Measurements from ENCODE around the gene POLR3K.
"Not testable (repeated sequence)": the region's sequence is repeated elsewhere in the genome, so short reads cannot be mapped to it uniquely, and the experiment has no call there.

The POLR3K gene

DNA sequence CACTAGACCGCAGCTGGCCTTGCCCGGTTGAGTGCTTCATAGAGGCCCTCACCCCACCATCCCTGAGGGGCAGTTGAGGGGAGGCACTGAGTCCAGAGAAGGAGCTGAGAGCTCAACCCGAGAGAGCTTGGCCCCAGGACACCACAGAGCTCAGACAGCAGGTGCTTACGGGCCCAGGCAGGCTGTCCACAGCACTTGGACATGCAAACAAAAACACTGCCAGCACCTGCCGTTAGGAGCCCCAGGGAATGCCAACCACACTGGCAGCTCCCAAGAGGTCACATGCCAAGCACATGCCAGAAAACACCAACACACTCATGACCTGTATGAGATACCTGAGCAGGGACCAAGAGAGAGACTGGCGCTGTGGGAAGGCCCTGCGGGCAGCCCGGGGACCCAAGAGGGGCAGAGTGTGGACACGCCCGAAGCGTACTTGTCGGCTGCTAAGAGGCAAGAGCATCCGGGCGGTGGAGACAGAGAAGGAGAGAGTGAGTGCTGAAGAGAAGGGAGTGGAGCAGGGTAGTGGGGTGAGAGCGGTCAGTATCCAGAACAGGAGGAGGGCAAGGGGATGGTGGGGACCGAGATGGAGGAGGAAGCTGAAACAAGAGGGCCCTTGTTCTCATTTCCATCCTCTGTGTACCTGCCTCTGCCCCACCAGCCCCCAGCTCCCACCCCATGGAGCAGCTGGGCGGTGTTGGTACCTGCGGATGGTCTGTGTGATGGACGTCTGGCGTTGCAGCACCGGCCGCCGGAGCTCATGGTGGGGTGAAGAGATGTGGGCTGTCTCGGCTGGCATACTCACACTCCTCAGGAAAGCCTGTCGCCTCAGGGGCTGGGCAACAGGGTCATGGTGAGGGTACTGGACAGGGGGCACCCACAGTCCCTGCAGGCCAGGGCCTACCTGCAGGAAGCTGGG is 10.8 kb upstream of the POLR3K start:
- peak in 1 of 2 experiments; percentile 51 for DNase-seq

DNA sequence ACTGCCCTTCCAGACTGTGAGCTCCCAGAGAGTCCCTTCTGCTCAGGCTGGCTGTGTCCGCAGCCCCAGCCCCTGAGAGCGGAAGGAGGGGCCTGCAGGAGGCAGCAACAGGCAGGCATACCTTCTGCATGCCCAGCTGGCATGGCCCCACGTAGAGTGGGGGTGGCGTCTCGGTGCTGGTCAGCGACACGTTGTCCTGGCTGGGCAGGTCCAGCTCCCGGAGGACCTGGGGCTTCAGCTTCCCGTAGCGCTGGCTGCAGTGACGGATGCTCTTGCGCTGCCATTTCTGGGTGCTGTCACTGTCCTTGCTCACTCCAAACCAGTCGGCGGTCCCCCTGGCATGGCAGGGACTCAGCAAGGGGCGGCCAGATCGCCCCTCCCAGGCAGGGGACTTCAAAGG is 10.1 kb upstream of the POLR3K start:
- DNase-seq: no peak

- no peak for DNase-seq
These were observed 9.6 kb upstream of the POLR3K start for GRCh38 chr16:62968-63391.

GRCh38 chr16:62283-62967 is 9.0 kb upstream of the POLR3K start:
- no peak for DNase-seq

- no peak for DNase-seq
These were observed 8.5 kb upstream of the POLR3K start for GRCh38 chr16:61879-62281.

GRCh38 chr16:60929-61878 is 7.8 kb upstream of the POLR3K start:
- DNase-seq: peak in 1 of 2 experiments; percentile 35

GRCh38 chr16:60166-60565 is 6.8 kb upstream of the POLR3K start:
- DNase-seq: no peak

GRCh38 chr16:59440-60059 is 6.1 kb upstream of the POLR3K start:
- no peak for DNase-seq

DNA sequence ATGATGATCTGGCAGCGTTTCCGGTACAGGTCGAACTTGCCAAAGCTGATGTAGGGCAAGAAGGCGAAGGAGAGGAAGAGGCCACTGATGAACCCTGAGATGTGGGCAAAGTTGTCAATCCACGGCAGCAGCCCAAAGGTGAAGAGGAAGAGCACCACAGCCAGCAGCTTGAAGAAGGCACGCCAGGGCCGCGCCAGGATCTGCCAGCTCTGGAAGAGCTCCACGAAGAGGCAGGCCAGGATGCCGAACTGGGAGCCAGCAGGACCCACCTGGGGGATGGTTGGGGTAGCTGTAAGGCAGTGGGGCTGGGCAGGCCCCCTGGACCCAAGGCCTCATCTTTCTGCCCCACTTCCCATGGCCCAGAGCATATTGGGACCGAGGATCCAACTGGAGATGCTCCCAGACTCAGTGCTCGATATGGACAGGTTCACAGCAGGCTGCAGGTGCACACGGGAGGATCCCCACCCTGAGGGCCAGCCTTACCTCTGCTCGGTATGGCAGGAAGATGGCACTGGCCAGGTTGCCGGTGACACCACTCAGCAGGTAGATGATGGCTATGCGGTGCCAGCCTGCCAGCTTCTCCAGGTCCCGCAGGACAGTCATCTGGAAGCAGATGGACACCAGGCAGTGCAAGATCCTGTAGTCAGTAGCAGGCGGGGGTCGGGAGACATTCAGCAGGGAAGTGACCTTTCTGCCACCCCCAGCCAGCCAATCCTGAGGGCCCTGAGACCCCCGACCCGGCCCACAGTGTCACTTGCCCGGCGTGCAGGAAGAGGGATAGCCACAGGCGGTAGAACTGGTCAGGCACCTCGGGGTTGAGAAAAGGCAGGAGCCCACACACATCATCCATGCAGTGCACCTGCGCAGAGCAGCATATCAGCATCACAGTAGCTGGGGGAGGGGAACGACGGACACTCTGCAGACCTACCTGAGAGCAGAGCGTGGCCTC is 5.4 kb upstream of the POLR3K start:
- DNase-seq: no peak

GRCh38 chr16:57711-58110 is 4.3 kb upstream of the POLR3K start:
- DNase-seq: no peak

GRCh38 chr16:56231-56927 is 3.0 kb upstream of the POLR3K start:
- DNase-seq: no peak

- no peak for DNase-seq
These were observed 2.2 kb upstream of the POLR3K start for GRCh38 chr16:55571-56136.

DNA sequence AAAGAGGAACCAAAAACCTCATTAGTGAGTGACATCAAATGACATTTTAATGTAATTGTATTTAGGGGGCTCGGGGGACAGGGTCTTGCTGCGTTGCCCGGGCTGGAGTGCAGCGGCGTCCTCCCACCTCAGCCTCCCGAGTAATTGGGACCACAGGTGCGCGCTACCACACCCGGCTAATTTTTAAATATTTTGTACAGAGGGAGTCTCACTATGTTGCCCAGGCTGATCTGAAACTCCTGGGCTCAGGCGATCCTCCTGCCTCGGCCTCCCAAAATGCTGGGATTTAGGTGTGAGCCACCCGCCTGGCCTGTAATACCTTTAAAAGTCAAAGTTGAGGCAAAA is 801 bp upstream of the POLR3K start:
- DNase-seq: no peak

- no peak for DNase-seq
These were observed 2.4 kb downstream of the POLR3K start for GRCh38 chr16:50769-51591.

DNA sequence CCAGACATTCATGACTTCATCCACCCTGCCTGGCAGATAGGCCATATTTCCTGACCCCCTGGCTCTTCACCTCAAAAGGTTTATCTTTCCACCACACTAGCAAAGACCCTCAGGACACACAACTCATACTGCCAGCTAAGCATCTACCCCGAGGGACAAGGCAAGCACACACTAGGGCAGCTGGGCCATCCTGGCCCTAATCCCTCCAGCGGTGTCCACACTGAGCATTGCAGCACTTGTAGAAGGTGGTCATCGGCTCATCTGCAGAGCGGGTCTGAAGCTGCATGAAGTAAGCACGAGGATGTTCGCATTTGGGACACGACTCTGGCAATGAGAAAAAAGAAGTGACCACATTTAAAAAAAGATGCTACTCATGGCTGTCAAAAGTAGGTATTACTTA is 6.2 kb downstream of the POLR3K start:
- no peak for DNase-seq

DNA sequence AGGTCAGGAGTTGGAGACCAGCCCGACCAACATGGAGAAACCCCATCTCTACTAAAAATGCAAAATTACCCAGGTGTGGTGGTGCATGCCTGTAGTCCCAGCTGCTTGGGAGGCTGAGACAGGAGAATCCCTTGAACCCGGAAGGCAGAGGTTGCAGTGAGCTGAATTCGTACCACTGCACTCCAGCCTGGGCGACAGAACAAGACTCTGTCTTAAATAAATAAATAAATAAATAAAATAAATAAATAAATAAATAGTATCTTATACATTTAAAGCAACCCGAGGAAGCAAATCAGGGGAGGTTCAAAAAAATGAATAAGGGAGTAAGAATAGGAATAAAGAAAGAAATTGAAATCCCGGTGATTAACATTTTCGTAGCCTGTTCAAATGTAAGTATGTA is 6.9 kb downstream of the POLR3K start:
- DNase-seq: not testable (repeated sequence)

GRCh38 chr16:45454-45853 is 8.0 kb downstream of the POLR3K start:
- DNase-seq: no peak

DNA sequence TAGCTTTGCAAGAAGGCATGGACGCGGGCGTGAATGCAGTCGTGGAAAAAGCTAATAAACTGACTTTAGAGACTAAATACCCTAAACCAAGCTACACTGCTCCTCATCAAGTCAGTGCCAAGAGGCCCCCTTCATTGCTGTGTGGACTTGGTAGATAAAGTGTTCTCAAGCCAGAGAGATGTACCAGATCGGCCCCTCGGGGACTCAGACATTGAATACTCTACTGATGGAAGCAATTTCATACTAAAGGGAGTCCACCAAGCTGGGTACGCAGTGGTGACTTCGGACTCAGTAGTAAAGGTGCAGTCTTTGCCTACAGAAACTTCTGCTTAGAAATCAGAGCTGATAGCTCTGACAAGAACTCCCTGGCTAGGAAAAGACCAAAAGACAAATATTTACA is 8.8 kb downstream of the POLR3K start:
- DNase-seq: no peak

- no peak for DNase-seq
These were observed 10.1 kb downstream of the POLR3K start for GRCh38 chr16:43294-43693.

- no peak for DNase-seq
These were observed 10.7 kb downstream of the POLR3K start for GRCh38 chr16:42691-43090.

All from NCI-H526 (cell line).